22Rv1 (cell line): ENCODE data around the gene SGCD.

Experiments
- ZFX ChIP-seq: fragments of 450-650 bp; IDR thresholded peaks from 2 replicates; pipeline ENCODE4 v1.6.1; 2017; ENCODE audit warnings: antibody characterized with exemption, borderline replicate concordance
- TF ChIP-seq, protein P1 (sequence below): fragments of 450-650 bp; IDR thresholded peaks from 2 replicates; pipeline ENCODE4 v1.5.1; 2017; ENCODE audit warnings: mild to moderate bottlenecking

DNA sequence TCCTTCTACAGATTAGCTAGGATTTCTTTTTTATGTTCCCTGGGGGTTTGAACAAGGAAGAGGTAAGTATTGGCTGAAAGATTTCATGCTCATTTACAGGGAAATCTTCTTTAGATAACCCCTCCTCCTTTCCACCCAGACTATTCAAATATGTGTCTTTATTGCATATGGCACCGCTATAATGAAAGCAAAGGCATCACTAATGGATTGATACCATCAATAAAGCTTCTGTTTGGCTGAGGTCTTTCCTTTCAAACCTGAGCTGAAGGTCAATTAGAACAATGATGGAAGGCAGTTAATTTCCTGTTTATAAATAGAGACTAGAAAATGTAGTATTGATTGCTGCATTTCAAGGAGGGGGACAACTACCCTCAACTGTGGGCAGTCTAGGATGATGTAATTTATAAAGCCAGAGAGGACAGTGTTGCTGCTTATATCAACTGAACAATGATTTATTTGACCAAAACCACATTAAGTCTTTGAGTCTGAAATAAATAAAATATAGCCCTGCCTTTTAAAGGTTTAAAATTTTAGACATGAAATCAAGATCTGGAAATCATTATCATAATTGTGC lies 132.9 kb downstream of the SGCD start:
- TF ChIP-seq, protein P1, sequence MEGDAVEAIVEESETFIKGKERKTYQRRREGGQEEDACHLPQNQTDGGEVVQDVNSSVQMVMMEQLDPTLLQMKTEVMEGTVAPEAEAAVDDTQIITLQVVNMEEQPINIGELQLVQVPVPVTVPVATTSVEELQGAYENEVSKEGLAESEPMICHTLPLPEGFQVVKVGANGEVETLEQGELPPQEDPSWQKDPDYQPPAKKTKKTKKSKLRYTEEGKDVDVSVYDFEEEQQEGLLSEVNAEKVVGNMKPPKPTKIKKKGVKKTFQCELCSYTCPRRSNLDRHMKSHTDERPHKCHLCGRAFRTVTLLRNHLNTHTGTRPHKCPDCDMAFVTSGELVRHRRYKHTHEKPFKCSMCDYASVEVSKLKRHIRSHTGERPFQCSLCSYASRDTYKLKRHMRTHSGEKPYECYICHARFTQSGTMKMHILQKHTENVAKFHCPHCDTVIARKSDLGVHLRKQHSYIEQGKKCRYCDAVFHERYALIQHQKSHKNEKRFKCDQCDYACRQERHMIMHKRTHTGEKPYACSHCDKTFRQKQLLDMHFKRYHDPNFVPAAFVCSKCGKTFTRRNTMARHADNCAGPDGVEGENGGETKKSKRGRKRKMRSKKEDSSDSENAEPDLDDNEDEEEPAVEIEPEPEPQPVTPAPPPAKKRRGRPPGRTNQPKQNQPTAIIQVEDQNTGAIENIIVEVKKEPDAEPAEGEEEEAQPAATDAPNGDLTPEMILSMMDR = no peak
- TF ChIP-seq ZFX = no peak
